ENCODE results near the gene LDLRAD4.
"Not testable (repeated sequence)": the region's sequence is repeated elsewhere in the genome, so short reads cannot be mapped to it uniquely, and the experiment has no call there.

The LDLRAD4 gene

DNA sequence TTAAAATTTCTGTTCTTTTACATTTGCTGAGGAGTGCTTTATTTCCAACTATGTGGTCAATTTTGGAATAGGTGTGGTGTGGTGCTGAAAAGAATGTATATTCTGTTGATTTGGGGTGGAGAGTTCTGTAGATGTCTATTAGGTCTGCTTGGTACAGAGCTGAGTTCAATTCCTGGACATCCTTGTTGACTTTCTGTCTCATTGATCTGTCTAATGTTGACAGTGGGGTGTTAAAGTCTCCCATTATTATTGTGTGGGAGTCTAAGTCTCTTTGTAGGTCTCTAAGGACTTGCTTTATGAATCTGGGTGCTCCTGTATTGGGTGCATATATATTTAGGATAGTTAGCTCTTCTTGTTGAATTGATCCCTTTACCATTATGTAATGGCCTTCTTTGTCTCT lies 127.9 kb downstream of the LDLRAD4 start:
- DNase-seq, result not testable (repeated sequence)

DNA sequence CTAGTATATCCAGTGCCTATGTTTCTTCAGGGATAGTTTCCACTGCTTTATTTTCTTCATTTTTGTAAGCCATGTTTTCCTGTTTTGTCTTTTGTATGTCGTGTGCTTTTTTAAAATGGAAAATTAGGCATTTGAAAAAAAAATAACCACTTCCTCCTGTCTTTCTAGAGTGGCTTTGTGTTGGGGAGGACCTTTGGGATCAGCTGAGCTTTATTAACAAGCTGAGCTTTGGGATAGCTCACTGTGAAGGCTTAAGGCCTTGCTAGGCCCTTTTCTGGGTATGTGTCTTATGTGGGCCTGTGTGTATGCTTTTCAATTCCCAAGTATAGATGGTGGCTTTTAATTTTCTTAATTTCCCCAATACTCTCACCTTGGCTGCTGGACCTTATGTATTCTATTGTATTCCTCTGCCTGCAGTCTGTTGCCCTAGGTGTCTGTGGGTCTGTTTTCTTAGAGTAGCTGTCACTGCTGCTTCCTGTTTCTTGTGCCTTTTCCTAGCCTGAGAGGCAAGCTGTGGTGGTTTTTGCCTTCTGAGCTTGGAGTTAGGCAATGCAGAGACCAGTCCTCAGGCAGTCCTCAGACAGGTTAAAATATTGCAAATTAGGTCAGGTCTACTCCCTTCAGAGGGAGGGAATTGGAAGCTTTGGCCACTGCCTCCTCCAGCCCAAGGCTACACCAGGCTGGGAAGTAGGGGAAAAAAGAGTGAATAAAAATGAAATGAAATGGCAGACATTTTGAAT lies 134.7 kb downstream of the LDLRAD4 start:
- no peak for DNase-seq

DNA sequence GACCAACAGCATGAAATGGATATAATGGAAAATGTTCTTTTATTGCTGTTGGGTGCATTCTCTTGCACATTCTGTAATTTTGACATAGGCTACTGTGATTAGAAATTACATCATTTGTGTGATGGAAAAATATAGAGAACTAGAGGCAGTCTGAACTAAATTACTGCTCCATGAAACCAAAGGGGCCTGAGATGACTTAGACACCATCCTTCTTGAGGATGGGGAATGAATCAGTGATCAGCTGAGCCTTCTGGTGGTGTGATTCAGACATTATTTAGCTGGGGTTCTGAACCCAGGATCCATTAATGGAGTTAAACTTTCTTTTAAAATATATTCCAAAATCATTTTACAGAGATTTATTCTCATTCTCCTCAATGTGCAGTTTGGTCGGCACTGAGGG lies 135.8 kb downstream of the LDLRAD4 start:
- no peak for DNase-seq

DNA sequence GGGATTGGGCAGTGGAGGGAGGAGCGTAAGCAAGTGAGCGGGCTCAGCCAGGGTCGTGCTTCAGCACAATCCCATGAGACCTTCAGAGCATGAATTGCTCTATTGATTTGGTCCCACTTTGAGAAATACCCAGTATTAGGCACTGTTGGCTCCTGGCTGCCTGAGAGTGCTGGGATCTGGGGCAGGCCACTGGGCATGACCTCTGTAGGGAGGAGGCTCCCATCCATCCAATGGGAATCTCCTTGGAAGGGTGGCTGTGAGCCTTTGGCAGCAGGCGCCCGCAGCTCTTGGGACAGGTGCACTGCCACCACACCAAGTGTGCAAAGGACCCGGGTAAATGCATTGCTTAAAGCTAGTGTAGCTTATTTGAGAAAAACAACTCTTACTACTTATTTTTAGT lies 137.5 kb downstream of the LDLRAD4 start:
- DNase-seq, result no peak

DNA sequence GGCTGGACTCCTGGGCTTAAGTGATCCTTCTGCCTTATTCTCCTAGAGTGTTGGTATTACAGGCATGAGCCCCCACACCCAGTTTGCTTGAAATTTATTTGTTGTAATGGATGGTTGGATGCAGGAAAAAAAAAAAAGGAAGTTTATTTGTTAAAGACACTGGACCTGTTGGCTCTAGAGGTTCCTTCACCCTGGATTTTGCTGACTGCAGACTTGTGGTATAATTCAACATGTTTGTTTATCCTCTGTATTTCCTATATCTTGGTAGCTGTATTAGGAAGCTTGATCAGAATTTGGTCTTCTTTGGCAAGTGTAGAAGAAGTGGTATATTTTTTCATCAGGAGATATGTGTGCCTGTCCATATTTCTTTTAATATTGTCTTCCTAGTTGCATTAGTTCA lies 138.7 kb downstream of the LDLRAD4 start:
- no peak for DNase-seq

DNA sequence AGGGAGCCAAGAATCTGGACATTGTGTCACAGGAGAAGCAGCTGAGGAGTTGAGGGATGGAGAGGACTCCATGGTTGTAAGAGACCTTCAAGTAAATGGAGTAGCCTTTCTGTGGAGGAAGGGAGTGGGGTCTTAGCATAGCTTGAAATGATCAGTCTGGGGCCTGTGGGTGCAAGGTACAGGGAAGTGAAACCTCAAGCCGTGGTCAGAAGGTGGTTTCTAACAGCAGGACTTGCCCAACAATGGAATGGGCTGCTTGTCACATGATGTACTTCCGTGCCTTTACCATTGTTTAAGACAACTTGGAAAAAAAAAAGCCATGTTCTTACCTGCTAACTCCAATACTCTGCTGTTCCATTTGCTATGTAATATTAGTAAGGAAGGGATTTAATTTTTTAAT lies 140.7 kb downstream of the LDLRAD4 start:
- no peak for DNase-seq

DNA sequence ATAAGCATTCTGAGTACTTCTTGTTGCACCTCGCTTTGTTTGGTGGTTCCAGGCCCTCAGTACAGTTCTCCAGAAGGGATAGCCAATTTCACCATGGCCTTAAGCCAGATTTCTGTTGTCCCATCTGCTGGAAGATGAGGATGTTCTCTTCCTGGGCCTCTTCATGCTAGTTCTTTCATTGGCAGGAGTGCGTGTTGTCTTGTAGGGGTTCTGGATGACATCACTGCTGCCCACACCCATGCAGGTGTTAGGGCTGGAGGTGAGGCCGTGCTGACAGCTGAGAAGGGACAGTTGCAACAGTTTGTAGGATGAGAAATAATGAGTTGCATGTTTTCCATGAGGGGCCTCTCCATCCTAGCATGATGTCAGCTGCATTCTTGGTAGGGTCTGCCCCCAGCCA lies 142.9 kb downstream of the LDLRAD4 start:
- DNase-seq, result no peak

DNA sequence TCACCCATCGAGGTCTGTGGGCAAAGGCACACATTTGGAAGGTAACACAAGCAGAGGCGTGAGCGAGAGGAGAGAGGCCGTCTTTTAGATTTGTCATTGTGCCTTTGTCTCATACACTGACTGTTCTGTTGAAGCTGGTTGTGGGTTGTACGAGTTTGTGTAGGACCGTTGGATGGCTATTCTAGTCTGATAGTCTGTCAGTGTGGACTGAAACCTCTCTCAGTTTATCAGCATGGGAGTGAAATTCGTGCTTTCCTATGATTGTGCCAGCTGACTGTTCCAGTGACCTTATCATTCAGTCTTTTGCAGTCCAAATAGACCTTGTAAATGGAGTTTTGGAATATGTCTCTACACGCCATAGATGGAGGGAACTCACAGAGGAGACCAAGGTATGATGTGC lies 143.5 kb downstream of the LDLRAD4 start:
- DNase-seq, result no peak

DNA sequence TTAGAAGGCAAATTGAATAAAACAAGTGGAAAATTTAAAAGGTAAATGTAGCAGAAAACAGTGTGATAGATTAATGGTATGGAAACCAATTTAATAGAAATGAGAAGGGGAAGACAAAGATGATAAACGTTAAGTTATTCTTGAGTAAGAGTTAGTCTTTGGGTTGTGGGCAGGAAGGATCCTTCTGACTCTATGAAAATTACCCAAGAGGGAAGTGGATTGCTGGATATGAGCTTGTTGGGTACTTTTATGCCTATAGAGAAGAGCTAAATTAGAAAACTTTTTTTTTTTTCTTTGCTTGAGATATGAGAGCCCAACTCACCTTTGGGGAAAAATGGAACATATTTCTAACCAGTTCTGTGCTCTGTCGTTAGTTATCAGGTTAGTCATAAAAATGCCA lies 144.0 kb downstream of the LDLRAD4 start:
- DNase-seq, result no peak

DNA sequence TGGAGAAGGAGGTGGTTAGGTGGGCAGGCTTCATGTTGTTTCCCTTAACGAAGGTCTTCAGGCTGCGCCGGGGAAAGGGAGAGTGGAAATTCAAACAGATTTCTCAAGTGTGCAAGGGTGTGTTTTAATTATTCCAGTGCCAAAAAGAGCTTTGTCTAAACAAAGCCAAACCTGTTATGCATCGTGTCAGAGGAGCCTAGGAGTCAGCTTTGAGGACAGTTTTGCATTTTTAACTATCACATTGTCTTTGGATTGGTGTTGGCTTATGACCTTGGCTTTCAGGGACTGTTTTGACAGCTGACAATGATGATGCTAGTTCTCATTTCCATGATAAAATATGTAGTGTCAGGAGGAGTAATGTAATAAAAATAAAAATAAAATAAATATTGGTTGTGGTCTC lies 144.8 kb downstream of the LDLRAD4 start:
- DNase-seq, result no peak

DNA sequence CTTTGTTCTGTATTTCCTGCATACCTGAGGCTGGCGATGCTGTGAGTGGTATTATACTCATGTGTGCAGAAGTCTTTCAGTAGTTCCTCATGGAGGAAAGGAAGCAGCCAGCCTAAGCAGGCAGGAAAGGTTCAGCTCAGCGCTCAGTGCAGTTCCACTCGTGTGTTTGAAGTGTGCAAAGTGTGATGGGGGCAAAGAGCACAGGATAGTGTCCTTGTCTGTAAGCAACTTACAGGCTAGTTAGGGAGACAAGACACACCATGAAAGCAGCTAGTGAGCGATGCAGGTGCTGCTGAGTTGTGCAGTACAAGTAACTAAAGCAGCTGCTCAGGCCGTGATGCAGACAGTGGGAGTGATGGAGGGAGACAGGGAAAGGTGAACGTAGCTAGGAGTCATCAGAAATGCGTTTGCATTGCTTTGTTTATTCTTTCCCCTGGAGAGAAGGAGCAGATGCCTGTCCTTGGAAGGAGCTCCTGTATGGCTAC lies 146.2 kb downstream of the LDLRAD4 start:
- no peak for DNase-seq

DNA sequence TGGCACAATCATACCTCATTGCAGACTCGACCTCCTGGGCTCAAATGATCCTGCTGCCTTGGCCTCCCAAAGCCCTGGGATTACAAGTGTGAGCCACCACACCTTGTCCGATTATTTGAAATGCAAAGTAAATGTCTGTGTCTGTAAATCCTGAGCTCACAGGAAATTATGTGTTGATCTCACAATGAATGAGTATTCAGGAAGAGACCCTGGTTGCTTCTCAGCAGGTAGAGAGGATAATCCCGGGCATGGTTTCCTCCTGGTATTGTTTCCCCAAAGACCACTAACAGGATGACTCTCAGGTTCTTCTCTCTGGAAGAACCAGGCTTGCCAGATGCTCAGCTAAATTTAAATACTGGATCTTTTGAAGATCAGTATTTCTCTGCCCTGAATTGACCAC lies 147.6 kb downstream of the LDLRAD4 start:
- DNase-seq, result no peak

DNA sequence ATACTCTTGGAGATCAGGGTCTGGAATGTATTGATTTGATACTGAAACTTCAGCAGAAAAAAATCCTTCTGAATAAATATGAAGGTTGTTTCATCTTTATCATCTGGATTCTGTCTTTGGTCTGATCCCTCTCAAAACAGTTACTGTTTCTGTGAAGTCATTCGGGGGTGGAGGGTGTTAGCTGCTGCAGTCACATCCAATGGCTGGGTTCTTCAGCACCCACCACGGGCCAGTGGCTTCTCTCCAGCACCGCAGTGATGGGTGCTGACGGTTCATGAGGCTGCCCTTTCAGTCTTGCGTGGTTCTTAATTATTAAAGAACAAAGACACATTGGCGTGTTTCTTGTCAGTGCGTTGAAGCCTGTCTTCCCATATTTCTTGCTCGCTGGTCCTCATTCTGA lies 148.0 kb downstream of the LDLRAD4 start:
- no peak for DNase-seq

DNA sequence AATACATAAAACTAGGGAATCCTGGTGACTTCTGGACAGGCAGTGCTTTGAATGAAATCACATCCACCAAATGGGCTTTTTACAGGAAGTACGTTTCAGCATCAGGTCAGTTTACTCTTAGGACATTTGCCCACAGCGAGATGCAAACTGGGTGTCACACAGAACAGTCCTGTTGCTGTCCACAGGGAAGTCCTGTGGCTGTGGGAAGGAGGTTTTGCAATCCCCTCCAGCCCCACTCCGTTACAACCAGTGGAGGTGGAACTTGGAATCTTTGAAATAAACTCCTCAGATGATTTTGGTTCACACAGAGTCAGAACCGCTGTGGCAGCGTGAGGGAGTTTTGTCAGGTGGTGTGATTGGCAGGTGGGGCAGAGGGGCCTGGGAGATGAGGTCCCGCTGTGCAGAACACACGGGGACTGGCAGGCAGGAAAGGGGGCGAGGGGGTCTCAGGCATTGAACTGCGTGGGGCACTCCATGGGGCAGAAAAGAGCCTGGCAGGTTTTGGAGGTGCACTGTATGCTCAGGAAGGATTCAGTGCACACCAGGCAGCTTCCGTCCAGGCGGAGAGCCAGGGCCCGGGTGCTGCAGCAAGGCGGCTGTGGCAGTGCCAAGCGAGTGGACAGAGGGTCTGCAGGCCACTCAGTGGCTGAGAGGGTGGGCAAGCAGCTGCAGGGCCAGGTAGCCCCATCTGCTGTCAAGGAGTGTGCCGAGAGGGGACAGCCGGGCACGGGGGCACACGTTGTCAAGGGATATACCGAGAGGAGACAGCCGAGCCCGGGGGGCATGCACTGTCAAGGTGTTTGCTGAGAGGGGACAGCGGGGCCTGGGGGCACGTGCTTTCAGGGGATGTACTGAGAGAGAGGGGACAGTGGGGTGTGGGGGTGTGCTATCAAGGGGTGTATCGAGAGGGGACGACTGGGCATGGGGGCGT lies 148.7 kb downstream of the LDLRAD4 start:
- DNase-seq, result no peak

DNA sequence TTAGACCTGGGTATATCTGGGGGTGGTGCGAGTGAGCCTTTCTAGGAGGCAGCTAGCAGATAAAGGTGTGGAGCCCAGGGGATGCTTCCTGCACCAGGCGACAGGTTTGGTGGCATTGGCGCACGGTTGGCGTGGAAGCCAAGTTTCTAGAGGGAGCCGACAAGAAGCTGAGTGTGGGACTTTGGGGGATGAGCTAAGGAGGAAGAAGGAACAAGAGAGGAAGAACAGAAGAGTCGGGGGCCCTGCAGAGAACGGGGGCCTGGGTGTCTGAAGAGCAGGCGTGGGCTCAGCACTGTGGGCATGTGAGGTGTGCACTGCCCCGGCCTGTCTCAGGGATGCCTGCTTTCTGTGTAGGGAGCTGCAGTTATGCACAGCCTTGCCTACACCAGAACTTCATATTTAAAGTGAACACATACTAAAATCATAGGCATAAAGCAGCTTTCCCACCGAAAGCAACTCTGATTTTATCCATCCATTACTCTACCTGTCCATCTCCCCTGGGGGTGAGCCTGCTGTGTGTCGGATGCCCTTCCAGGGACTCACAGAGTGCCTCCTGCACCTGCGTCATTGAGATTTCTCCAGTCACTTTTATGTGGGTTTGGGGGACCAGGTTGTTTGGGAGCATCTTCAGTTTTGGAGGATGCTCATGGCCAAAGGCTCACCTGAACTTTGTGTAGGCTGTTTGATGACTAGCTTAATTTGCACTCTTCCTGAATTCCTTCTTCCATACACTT lies 149.7 kb downstream of the LDLRAD4 start:
- no peak for DNase-seq

DNA sequence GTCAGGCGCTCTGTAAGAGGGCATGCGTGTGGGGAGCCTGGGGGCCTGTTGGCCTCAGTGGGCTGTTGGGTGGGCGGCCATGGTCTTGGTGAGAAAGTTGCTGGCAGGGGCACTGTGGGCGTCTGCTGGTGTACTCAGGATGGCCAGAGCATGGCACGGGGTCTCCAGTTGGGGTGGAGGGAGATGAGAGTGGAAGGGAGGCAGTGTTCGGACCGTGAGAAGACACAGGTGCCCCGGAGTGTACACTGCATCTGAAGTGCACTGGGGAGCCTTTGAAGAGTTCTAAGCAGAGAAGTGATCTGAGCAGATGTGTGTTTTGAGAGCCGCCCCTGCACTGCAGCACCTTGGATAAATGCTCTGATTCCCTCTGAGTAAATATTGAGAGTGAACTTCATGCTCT lies 150.8 kb downstream of the LDLRAD4 start:
- no peak for DNase-seq

DNA sequence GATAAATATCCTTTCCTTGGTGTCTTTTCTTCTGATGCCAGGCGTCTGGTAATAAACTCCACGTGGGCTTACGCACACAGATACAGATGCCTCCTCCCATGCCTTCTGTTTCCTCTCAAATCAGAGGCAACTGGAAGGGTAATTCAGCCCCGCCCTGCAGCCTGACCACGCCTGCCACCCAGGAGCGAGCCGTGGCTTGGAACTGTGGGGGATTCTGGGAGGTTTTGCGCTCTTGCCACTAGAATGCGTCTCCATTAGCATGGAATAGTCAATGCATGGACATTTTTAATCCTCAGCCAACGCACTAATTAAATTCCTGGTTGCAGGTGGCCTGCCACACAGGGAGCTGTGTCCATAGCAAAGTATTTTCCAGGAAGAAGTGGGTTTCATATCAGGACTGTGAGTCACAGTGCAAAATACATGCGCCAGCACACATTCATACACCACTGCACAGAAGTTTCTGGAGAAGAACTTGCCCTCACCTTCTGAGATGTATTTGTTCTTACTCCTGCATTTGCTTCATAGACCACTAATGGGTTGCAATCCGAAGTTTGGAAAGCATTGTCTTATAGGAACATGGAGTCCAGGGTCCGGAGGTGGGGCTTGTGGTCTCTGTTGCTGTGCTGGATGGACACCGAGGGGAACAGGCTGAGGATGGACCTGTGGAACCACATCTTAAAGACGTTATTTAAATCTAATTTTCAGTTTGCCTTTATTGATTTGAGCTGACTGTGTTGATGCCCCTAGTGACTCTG lies 151.4 kb downstream of the LDLRAD4 start:
- no peak for DNase-seq

DNA sequence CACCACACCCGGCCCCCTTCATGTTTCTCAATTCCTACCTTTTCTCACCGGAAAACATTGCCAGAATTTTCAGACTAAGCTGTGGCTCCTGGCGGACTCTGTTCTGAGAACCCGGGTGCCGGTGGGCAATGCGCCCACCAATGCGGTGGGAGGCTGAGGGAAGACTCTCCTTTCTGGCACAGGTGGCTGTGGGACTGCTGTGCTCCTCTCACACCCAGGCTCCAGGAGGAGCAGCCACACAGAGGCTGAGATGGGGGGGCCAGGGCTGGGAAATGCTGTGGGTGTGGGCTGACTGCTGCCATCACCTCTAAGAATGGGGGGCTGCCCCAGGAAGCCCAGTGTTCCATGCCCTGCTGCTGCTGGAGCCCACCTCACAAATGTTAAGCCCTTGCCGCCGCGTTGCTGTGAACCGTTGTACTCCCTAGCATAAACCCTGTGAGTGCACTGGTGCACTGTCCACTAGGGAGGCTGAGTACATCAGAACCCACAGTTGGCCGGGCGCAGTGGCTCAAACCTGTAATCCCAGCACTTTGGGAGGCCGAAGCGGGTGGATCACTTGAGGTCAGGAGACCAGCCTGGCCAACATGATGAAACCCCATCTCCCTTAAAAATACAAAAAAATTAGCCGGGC lies 152.6 kb downstream of the LDLRAD4 start:
- DNase-seq, result no peak

DNA sequence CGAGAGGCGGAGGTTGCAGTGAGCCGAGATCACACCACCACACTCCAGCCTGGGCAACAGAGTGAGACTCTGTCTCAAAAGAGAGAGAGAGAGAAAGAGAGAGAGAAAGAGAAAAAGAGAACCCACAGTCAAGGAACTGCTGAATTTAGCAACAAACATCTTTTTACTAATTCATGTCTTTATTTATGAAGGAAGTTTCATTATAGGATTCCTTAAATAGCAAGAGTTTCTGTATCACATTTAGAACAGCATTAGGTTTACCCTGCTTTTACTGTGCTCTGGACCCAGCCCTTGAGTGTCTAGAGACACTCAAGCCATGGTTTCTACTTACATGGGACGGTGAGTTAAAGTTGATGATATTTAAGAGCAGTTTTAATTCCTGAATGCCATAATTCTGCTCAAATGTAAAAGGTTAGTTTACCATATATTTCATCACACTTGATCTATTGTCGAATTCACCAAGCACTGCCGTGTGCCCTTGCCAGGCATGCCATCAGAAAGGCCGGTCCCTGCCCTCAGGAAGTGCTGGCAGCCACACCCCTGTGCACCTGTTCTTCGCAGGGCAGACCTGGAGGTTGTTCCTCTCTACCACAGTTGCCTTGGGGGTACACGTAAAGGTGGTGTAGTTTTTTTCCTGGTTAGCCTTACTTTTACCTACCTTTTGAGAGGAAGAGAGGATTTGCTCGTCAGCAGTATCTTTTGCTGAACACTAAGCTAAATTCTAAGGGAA lies 153.3 kb downstream of the LDLRAD4 start:
- no peak for DNase-seq

DNA sequence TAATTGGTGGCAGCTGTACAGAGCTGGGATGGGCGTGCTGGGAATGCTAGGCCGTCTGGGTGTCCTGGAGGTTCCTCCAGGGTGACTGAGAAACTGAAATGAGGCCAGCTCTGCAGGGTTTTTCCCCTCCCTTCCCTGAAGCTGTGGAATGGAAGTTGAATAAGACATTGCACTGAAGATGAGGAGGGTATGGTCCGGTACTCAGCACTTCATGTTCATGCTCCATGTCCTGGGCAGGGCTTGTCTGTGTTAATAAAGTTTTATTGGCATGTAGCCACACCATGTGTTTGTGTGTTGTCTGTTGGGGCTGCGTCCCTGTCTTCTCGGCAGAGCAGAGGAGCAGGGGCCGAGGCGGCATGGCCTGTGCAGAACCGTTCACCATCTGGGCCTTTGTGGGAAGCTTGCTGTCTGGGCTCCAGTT lies 154.0 kb downstream of the LDLRAD4 start:
- no peak for DNase-seq

DNA sequence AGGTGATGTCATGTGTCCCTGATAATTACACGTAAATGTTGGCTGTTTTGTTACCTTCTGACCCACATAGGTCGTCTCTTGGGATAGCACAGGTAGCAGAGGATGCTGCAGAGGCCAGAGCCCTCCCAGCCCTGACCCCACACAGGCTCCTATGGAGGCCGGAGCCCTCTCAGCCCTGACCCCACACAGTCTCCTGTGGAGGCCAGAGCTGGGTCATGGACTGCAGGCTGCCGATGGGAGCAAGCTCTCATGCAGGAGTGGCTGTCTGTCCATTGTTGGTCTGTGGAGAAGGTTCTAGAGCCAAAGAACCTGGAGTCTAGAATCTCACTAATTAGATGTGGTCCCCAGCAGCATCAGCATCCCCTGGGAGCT lies 155.5 kb downstream of the LDLRAD4 start:
- no peak for DNase-seq

Measured in left hindlimb (tissue), 1 donor.